Spleen (tissue), 11 donors: ENCODE results near the gene PIP5K1B. TPM values are rescaled to one million over a fixed set of nuclear protein-coding genes. Genes with fewer than 3 reads are reported as not detected.

Experiments used
- DNase-seq: peaks from one replicate; pipeline ENCODE4 v3.0.0-alpha.2; 2020
- H3K27ac ChIP-seq, 8 donors: fragments of 200-600 bp; sonication (generic) in 7 of 8; 1 replicate in 4 of 8; 2 replicates in 4 of 8; pipeline versions ENCODE4 v1.5.0 to v1.8.0; 2016 to 2021; ENCODE audit warnings: inconsistent platforms in 4 of 8, mild to moderate bottlenecking in 4 of 8, moderate library complexity in 1 of 8
- H3K27me3 ChIP-seq, 7 donors: fragments of 200-600 bp; sonication (generic) in 6 of 7; replicated peaks in 1 of 7; 1 replicate in 4 of 7; 2 replicates in 3 of 7; pipeline versions ENCODE4 v1.5.0 to v1.8.0; 2016 to 2021; ENCODE audit warnings: inconsistent platforms in 3 of 7, mild to moderate bottlenecking in 1 of 7
- H3K36me3 ChIP-seq, 6 donors: fragments of 200-600 bp; sonication (generic) in 5 of 6; 1 replicate in 4 of 6; 2 replicates in 2 of 6; pipeline versions ENCODE4 v1.5.0 to v1.8.0; 2016 to 2021; ENCODE audit warnings: inconsistent platforms in 2 of 6
- H3K4me1 ChIP-seq, 6 donors: fragments of 200-600 bp; sonication (generic) in 5 of 6; 1 replicate in 3 of 6; 2 replicates in 3 of 6; pipeline versions ENCODE4 v1.5.0 to v1.8.0; 2016 to 2021; ENCODE audit warnings: inconsistent platforms in 3 of 6
- H3K4me3 ChIP-seq, 8 donors: fragments of 200-600 bp; sonication (generic) in 7 of 8; 1 replicate in 4 of 8; 2 replicates in 4 of 8; pipeline versions ENCODE4 v1.5.0 to v1.8.0; 2016 to 2021; ENCODE audit warnings: inconsistent platforms in 4 of 8, mild to moderate bottlenecking in 4 of 8, moderate library complexity in 2 of 8
- H3K9me3 ChIP-seq, 8 donors: fragments of 200-600 bp; sonication (generic) in 7 of 8; 1 replicate in 4 of 8; 2 replicates in 4 of 8; pipeline versions ENCODE4 v1.5.0 to v1.8.0; 2016 to 2021; ENCODE audit warnings: inconsistent platforms in 4 of 8
- CTCF ChIP-seq, 11 experiments: fragments of 200-600 bp in 7 of 11; fragments of 450-650 bp in 4 of 11; sonication (generic) in 4 of 11; IDR thresholded peaks in 8 of 11; conservative IDR thresholded peaks in 3 of 11; 1 replicate in 7 of 11; 2 replicates in 4 of 11; pipeline versions ENCODE4 v1.4.0 to v1.8.0; 2016 to 2021; ENCODE audit warnings: antibody characterized with exemption in 11 of 11, inconsistent platforms in 4 of 11, mild to moderate bottlenecking in 1 of 11
- POLR2A ChIP-seq, 3 donors: fragments of 450-650 bp; IDR thresholded peaks; one replicate each; pipeline ENCODE4 v1.5.1; 2017; ENCODE audit warnings: antibody characterized with exemption in 3 of 3, mild to moderate bottlenecking in 1 of 3
- POLR2AphosphoS5 ChIP-seq, 3 donors: sonication (generic); formaldehyde crosslinking; IDR thresholded peaks; one replicate each; pipeline ENCODE4 v1.5.1; 2017; ENCODE audit warnings: antibody characterized with exemption in 3 of 3
- WGBS, 5 donors: extraction: QIAGEN DNeasy Blood & Tissue Kit in 3 of 5; methylation state at CpG; one replicate each; pipeline versions ENCODE4 v1.1.5 to v1.1.7; 2013 to 2018; 5-methylcytosine and 5-hydroxymethylcytosine counted together
- intact Hi-C: fragments of 100-400 bp; cut with DNase I; formaldehyde crosslinking; loops from one replicate; pipeline ENCODE4 v1.15.0; 2023; ENCODE audit warnings: low total_unique reads
- polyA plus RNA-seq, 3 donors: library from polyadenylated mRNA; stranded (reverse); fragments of 200-250 nt; gene quantifications; one replicate each; pipeline ENCODE4 v1.2.1, GENCODE V29; 2013
- total RNA-seq, 7 donors: library from RNA; depleted of rRNA in 3 of 7; stranded (reverse); fragments of >200 nt in 3 of 7; fragmentation: NEBNext Ultra II Directional in 4 of 7; extraction: Animal tissue kit (Norgen Biotek cat#: 25700) in 4 of 7; gene quantifications; one replicate each; pipeline versions ENCODE4 v1.1.0 to v1.2.1, GENCODE V29; 2016 to 2021
- donor health status: healthy with polysubstance abuse.
- donor health status: DM: no; HTN: no; CAD: no; lungs with moderate emphysema.
- donor health status: DM: no; HTN: no; CAD: no.
- donor health status: Bipolar disorder and iron deficiency.
- donor health status: healthy.
- donor health status: DM: no; HTN: no; CAD: no.
- donor health status: DM: yes; HTN: yes; CAD: no.

Gene PIP5K1B
- total and polyA plus RNA-seq, 10 donors, result 1.5 to 10.3 (median 6.8) TPM

- intact Hi-C loops, result loop anchor here (10.0 kb wide), 1 partner anchor 115 kb away; no protein-coding TSS in a partner anchor
- H3K4me1 ChIP-seq, result peaks cover 6 to 54% (median 35%) of the 10 kb centered on the region in 6 donors
- no peaks in the 10 kb centered on the region for H3K9me3 ChIP-seq
- no peak for DNase-seq
- 77 to 83% (median 82%) methylated on average over 8 of the region's 8 CpGs for WGBS, 5 donors
- H3K4me3 ChIP-seq, result no peak overlapping the region
- TF ChIP-seq POLR2A (IDR thresholded peaks at IDR 0.05), result no peak
- no peak for TF ChIP-seq CTCF (IDR thresholded peaks at IDR 0.05 in 8 of 11, conservative IDR thresholded peaks at IDR 0.05 in 3 of 11)
- TF ChIP-seq POLR2AphosphoS5 (IDR thresholded peaks at IDR 0.05), result no peak
- H3K36me3 ChIP-seq, result no peaks in the 10 kb centered on the region
- no peak overlapping the region for H3K27ac ChIP-seq
- H3K27me3 ChIP-seq, result peaks cover 0 to 47% (median 22%) of the 10 kb centered on the region in 7 donors
These were observed 4.5 kb downstream of the PIP5K1B start for GRCh38 chr9:68709291-68710110.

GRCh38 chr9:68710111-68710471 is 5.1 kb downstream of the PIP5K1B start:
- Histone ChIP-seq H3K27me3 (peaks cover 0 to 41% (median 16%) of the 10 kb centered on the region in 7 donors), H3K36me3 (no peaks in the 10 kb centered on the region), H3K4me3 (no peak overlapping the region), H3K27ac (no peak overlapping the region), H3K9me3 (no peaks in the 10 kb centered on the region), H3K4me1 (peaks cover 4 to 48% (median 31%) of the 10 kb centered on the region in 6 donors)
- TF ChIP-seq POLR2AphosphoS5 (IDR thresholded peaks at IDR 0.05), result no peak
- TF ChIP-seq POLR2A (IDR thresholded peaks at IDR 0.05), result no peak
- TF ChIP-seq CTCF (IDR thresholded peaks at IDR 0.05 in 8 of 11, conservative IDR thresholded peaks at IDR 0.05 in 3 of 11), result no peak
- intact Hi-C loops, result no loop called here
- WGBS, 5 donors, result 60 to 97% (median 69%) methylated on average over 1 of the region's 1 CpG
- no peak for DNase-seq

- DNase-seq, result no peak
- intact Hi-C loops, result no loop called here
- H3K4me3 ChIP-seq, result no peak overlapping the region
- no peak overlapping the region for H3K27ac ChIP-seq
- H3K27me3 ChIP-seq, result peaks cover 0 to 29% (median 9%) of the 10 kb centered on the region in 7 donors
- H3K4me1 ChIP-seq, result peaks cover 4 to 40% (median 24%) of the 10 kb centered on the region in 6 donors
- H3K9me3 ChIP-seq, result no peaks in the 10 kb centered on the region
- 56 to 81% (median 63%) methylated on average over 2 of the region's 2 CpGs for WGBS, 5 donors
- no peak for TF ChIP-seq POLR2AphosphoS5 (IDR thresholded peaks at IDR 0.05)
- TF ChIP-seq CTCF (IDR thresholded peaks at IDR 0.05 in 8 of 11, conservative IDR thresholded peaks at IDR 0.05 in 3 of 11), result no peak
- TF ChIP-seq POLR2A (IDR thresholded peaks at IDR 0.05), result no peak
- H3K36me3 ChIP-seq, result no peaks in the 10 kb centered on the region
These were observed 6.2 kb downstream of the PIP5K1B start for GRCh38 chr9:68711281-68711680.

GRCh38 chr9:68711932-68712331 is 6.9 kb downstream of the PIP5K1B start:
- Histone ChIP-seq H3K9me3 (no peaks in the 10 kb centered on the region), H3K36me3 (no peaks in the 10 kb centered on the region), H3K27ac (no peak overlapping the region), H3K27me3 (peaks cover 0 to 23% (median 2%) of the 10 kb centered on the region in 7 donors), H3K4me3 (no peak overlapping the region), H3K4me1 (peaks cover 3 to 34% (median 18%) of the 10 kb centered on the region in 6 donors)
- 79 to 84% (median 83%) methylated on average over 5 of the region's 5 CpGs for WGBS, 5 donors
- intact Hi-C loops, result no loop called here
- no peak for DNase-seq
- TF ChIP-seq CTCF (IDR thresholded peaks at IDR 0.05 in 8 of 11, conservative IDR thresholded peaks at IDR 0.05 in 3 of 11), result no peak
- TF ChIP-seq POLR2AphosphoS5 (IDR thresholded peaks at IDR 0.05), result no peak
- no peak for TF ChIP-seq POLR2A (IDR thresholded peaks at IDR 0.05)
